GM21576 (cell line): ENCODE results near the gene USP37.
"Not testable (repeated sequence)": the region's sequence is repeated elsewhere in the genome, so short reads cannot be mapped to it uniquely, and the experiment has no call there.

ENCODE experiments used
- ATAC-seq: cut with Tn5 transposase; IDR thresholded peaks from one replicate; pipeline ENCODE4 v1.9.1; 2021; ENCODE audit warnings: mild to moderate bottlenecking, moderate library complexity; ENCODE audit not compliant: unreplicated experiment

The USP37 gene

GRCh38 chr2:218557941-218558340, 10.2 kb downstream of the USP37 start:
- no peak for ATAC-seq

GRCh38 chr2:218555527-218555926, 12.6 kb downstream of the USP37 start:
- no peak for ATAC-seq

- ATAC-seq, result not testable (repeated sequence)
Measured at GRCh38 chr2:218554225-218554624, 13.9 kb downstream of the USP37 start.

- ATAC-seq, result no peak
Measured at GRCh38 chr2:218547978-218548377, 20.2 kb downstream of the USP37 start.

- ATAC-seq, result no peak
Measured at GRCh38 chr2:218547511-218547910, 20.6 kb downstream of the USP37 start.

GRCh38 chr2:218546012-218546411, 22.1 kb downstream of the USP37 start:
- no peak for ATAC-seq

- no peak for ATAC-seq
Measured at GRCh38 chr2:218540015-218540414, 28.1 kb downstream of the USP37 start.

- ATAC-seq, result no peak
Measured at GRCh38 chr2:218536804-218537494, 31.2 kb downstream of the USP37 start.

GRCh38 chr2:218529990-218530389, 38.2 kb downstream of the USP37 start:
- ATAC-seq, result no peak

GRCh38 chr2:218528409-218528808, 39.7 kb downstream of the USP37 start:
- ATAC-seq, result not testable (repeated sequence)

- ATAC-seq, result no peak
Measured at GRCh38 chr2:218523651-218524050, 44.5 kb downstream of the USP37 start.

GRCh38 chr2:218518876-218519275, 49.3 kb downstream of the USP37 start:
- no peak for ATAC-seq

- ATAC-seq, result peak; percentile 55
Measured at GRCh38 chr2:218517434-218518206, 50.5 kb downstream of the USP37 start.

- no peak for ATAC-seq
Measured at GRCh38 chr2:218516614-218517013, 51.5 kb downstream of the USP37 start.

- no peak for ATAC-seq
Measured at GRCh38 chr2:218513676-218514075, 54.5 kb downstream of the USP37 start.

GRCh38 chr2:218508299-218508698, 59.9 kb downstream of the USP37 start:
- no peak for ATAC-seq

- no peak for ATAC-seq
Measured at GRCh38 chr2:218505754-218506371, 62.3 kb downstream of the USP37 start.

- ATAC-seq, result no peak
Measured at GRCh38 chr2:218501665-218502064, 66.5 kb downstream of the USP37 start.

- ATAC-seq, result no peak
Measured at GRCh38 chr2:218500501-218501060, 67.6 kb downstream of the USP37 start.

- no peak for ATAC-seq
Measured at GRCh38 chr2:218485986-218486667, 82.0 kb downstream of the USP37 start.

- ATAC-seq, result no peak
Measured at GRCh38 chr2:218482651-218483050, 85.5 kb downstream of the USP37 start.
